Measurements from ENCODE around the gene HMCN2.

Gene HMCN2

GRCh38 chr9:130411566-130411915 is 146.0 kb downstream of the HMCN2 start:
- DNase-seq (ENCODE audit: low read depth in 2 of 2) = no peak

GRCh38 chr9:130414081-130414731 is 148.6 kb downstream of the HMCN2 start:
- no peak for DNase-seq (ENCODE audit: low read depth in 2 of 2)

GRCh38 chr9:130414910-130415746 is 149.6 kb downstream of the HMCN2 start:
- DNase-seq (ENCODE audit: low read depth in 2 of 2) = no peak

GRCh38 chr9:130417602-130418001 is 152.0 kb downstream of the HMCN2 start:
- DNase-seq (ENCODE audit: low read depth in 2 of 2) = no peak

- no peak for DNase-seq (ENCODE audit: low read depth in 2 of 2)
Measured at GRCh38 chr9:130418776-130419175, 153.2 kb downstream of the HMCN2 start.

- DNase-seq (ENCODE audit: low read depth in 2 of 2) = no peak
Measured at GRCh38 chr9:130419521-130420035, 154.0 kb downstream of the HMCN2 start.

GRCh38 chr9:130421154-130421801 is 155.7 kb downstream of the HMCN2 start:
- no peak for DNase-seq (ENCODE audit: low read depth in 2 of 2)

GRCh38 chr9:130421802-130422276 is 156.3 kb downstream of the HMCN2 start:
- DNase-seq (ENCODE audit: low read depth in 2 of 2) = no peak

GRCh38 chr9:130422546-130422945 is 157.0 kb downstream of the HMCN2 start:
- no peak for DNase-seq (ENCODE audit: low read depth in 2 of 2)

- no peak for DNase-seq (ENCODE audit: low read depth in 2 of 2)
Measured at GRCh38 chr9:130423272-130423671, 157.7 kb downstream of the HMCN2 start.

GRCh38 chr9:130424595-130425454 is 159.3 kb downstream of the HMCN2 start:
- no peak for DNase-seq (ENCODE audit: low read depth in 2 of 2)

- DNase-seq (ENCODE audit: low read depth in 2 of 2) = no peak
Measured at GRCh38 chr9:130425741-130426466, 160.3 kb downstream of the HMCN2 start.

- no peak for DNase-seq (ENCODE audit: low read depth in 2 of 2)
Measured at GRCh38 chr9:130426467-130426773, 160.9 kb downstream of the HMCN2 start.

- DNase-seq (ENCODE audit: low read depth in 2 of 2) = no peak
Measured at GRCh38 chr9:130426883-130427282, 161.3 kb downstream of the HMCN2 start.

- no peak for DNase-seq (ENCODE audit: low read depth in 2 of 2)
Measured at GRCh38 chr9:130427326-130427725, 161.8 kb downstream of the HMCN2 start.

- no peak for DNase-seq (ENCODE audit: low read depth in 2 of 2)
Measured at GRCh38 chr9:130428086-130428665, 162.6 kb downstream of the HMCN2 start.

- no peak for DNase-seq (ENCODE audit: low read depth in 2 of 2)
Measured at GRCh38 chr9:130429381-130429780, 163.8 kb downstream of the HMCN2 start.

- no peak for DNase-seq (ENCODE audit: low read depth in 2 of 2)
Measured at GRCh38 chr9:130429831-130430230, 164.3 kb downstream of the HMCN2 start.

- no peak for DNase-seq (ENCODE audit: low read depth in 2 of 2)
Measured at GRCh38 chr9:130430232-130430631, 164.7 kb downstream of the HMCN2 start.

- DNase-seq (ENCODE audit: low read depth in 2 of 2) = no peak
Measured at GRCh38 chr9:130430734-130431535, 165.4 kb downstream of the HMCN2 start.

Measured in stimulated activated CD4-positive, alpha-beta T cell treated with anti-CD3 and anti-CD28 coated beads, Interleukin-4, amount 100 ng/mL, for 48 hours (primary cell).